ENCODE data around the gene ZPBP2. TPM values are rescaled to one million over a fixed set of nuclear protein-coding genes. Genes with fewer than 3 reads are reported as not detected.

Gene ZPBP2
- total RNA-seq, 1 donor from 2014 or later: not detected

- Mint-ChIP-seq H3K9me3 (no peaks in the 10 kb centered on the region), H3K36me3 (ENCODE audit: low read depth) (peaks cover 62% of the 10 kb centered on the region), H3K4me1 (ENCODE audit: low read depth) (peaks cover 67% of the 10 kb centered on the region), H3K27ac (peak overlapping the region; percentile 48), H3K4me3 (ENCODE audit: low read depth) (no peak overlapping the region), H3K27me3 (ENCODE audit: low read depth) (no peaks in the 10 kb centered on the region)
- intact Hi-C loops (cut with micrococcal nuclease): no loop called here
- DNase-seq (ENCODE audit: low spot score): no peak
These were observed 55.2 kb downstream of the ZPBP2 start for GRCh38 chr17:39923230-39923629.

- H3K4me1 Mint-ChIP-seq (ENCODE audit: low read depth): peaks cover 64% of the 10 kb centered on the region
These were observed 56.1 kb downstream of the ZPBP2 start for GRCh38 chr17:39923836-39924690.

GRCh38 chr17:39924691-39925055 lies 56.7 kb downstream of the ZPBP2 start:
- no peak for DNase-seq (ENCODE audit: low spot score)
- peaks cover 50% of the 10 kb centered on the region for H3K36me3 Mint-ChIP-seq (ENCODE audit: low read depth)
- H3K9me3 Mint-ChIP-seq: no peaks in the 10 kb centered on the region
- no peaks in the 10 kb centered on the region for H3K27me3 Mint-ChIP-seq (ENCODE audit: low read depth)
- intact Hi-C loops (cut with micrococcal nuclease): loop anchor here (5.0 kb wide), 4 partner anchors 57 to 172 kb away; partner anchors contain the start of genes PSMD3 and ZPBP2
- peak overlapping the region; percentile 86 for H3K4me3 Mint-ChIP-seq (ENCODE audit: low read depth)
- H3K27ac Mint-ChIP-seq: peak overlapping the region; percentile 85
- H3K4me1 Mint-ChIP-seq (ENCODE audit: low read depth): peaks cover 63% of the 10 kb centered on the region

More at GRCh38 chr17:39923836-39924690, 56.1 kb downstream of the ZPBP2 start:
- no peak for DNase-seq (ENCODE audit: low spot score)
- Mint-ChIP-seq H3K9me3 (no peaks in the 10 kb centered on the region), H3K4me3 (ENCODE audit: low read depth) (peak overlapping the region; percentile 86), H3K27ac (peak overlapping the region; percentile 85), H3K27me3 (ENCODE audit: low read depth) (no peaks in the 10 kb centered on the region), H3K36me3 (ENCODE audit: low read depth) (peaks cover 54% of the 10 kb centered on the region)
- intact Hi-C loops (cut with micrococcal nuclease): no loop called here

- Mint-ChIP-seq H3K36me3 (ENCODE audit: low read depth) (peaks cover 44% of the 10 kb centered on the region), H3K4me3 (ENCODE audit: low read depth) (peak overlapping the region; percentile 86), H3K9me3 (no peaks in the 10 kb centered on the region), H3K4me1 (ENCODE audit: low read depth) (peaks cover 57% of the 10 kb centered on the region), H3K27ac (peak overlapping the region; percentile 89), H3K27me3 (ENCODE audit: low read depth) (no peaks in the 10 kb centered on the region)
- intact Hi-C loops (cut with micrococcal nuclease): loop anchor here (5.0 kb wide), 4 partner anchors 57 to 173 kb away; partner anchors contain the start of genes PSMD3 and ZPBP2
- DNase-seq (ENCODE audit: low spot score): no peak
These were observed 57.5 kb downstream of the ZPBP2 start for GRCh38 chr17:39925282-39926134.

GRCh38 chr17:39926135-39926587 lies 58.2 kb downstream of the ZPBP2 start:
- Mint-ChIP-seq H3K27me3 (ENCODE audit: low read depth) (no peaks in the 10 kb centered on the region), H3K4me1 (ENCODE audit: low read depth) (peaks cover 51% of the 10 kb centered on the region), H3K36me3 (ENCODE audit: low read depth) (peaks cover 40% of the 10 kb centered on the region), H3K4me3 (ENCODE audit: low read depth) (peak overlapping the region; percentile 86), H3K27ac (peak overlapping the region; percentile 89), H3K9me3 (no peaks in the 10 kb centered on the region)
- DNase-seq (ENCODE audit: low spot score): no peak
- intact Hi-C loops (cut with micrococcal nuclease): loop anchor here (5.0 kb wide), 4 partner anchors 56 to 174 kb away; partner anchors contain the start of genes PSMD3 and ZPBP2

GRCh38 chr17:39926588-39927100 lies 58.6 kb downstream of the ZPBP2 start:
- intact Hi-C loops (cut with micrococcal nuclease): loop anchor here (5.0 kb wide), 4 partner anchors 56 to 174 kb away; partner anchors contain the start of genes PSMD3 and ZPBP2
- Mint-ChIP-seq H3K4me3 (ENCODE audit: low read depth) (peak overlapping the region; percentile 86), H3K27ac (peak overlapping the region; percentile 89), H3K27me3 (ENCODE audit: low read depth) (no peaks in the 10 kb centered on the region), H3K9me3 (no peaks in the 10 kb centered on the region), H3K4me1 (ENCODE audit: low read depth) (peaks cover 46% of the 10 kb centered on the region), H3K36me3 (ENCODE audit: low read depth) (peaks cover 35% of the 10 kb centered on the region)
- peak; percentile 63 for DNase-seq (ENCODE audit: low spot score)

Other genes with a start within 250 kb of the ZPBP2 start
- gene PPP1R1B, start 241.2 kb upstream of the ZPBP2 start, total RNA-seq: not detected in 2 replicates
- 51.5 and 54.4 TPM in 2 replicates for gene STARD3, start 231.1 kb upstream of the ZPBP2 start, total RNA-seq
- 0.76 and 0.87 TPM in 2 replicates for gene TCAP, start 202.9 kb upstream of the ZPBP2 start, total RNA-seq
- not detected in 2 replicates for gene PNMT, start 199.7 kb upstream of the ZPBP2 start, total RNA-seq
- gene PGAP3, start 180.1 kb upstream of the ZPBP2 start, total RNA-seq: 12.9 and 14.0 TPM in 2 replicates
- gene ERBB2, start 168.1 kb upstream of the ZPBP2 start, total RNA-seq: 4.0 and 4.1 TPM in 2 replicates
- gene MIEN1, start 137.7 kb upstream of the ZPBP2 start, total RNA-seq: 36.2 and 38.8 TPM in 2 replicates
- 0.39 and 0.74 TPM in 2 replicates for gene GRB7, start 130.3 kb upstream of the ZPBP2 start, total RNA-seq
- gene IKZF3, start 3.9 kb upstream of the ZPBP2 start, total RNA-seq: 18.3 and 20.3 TPM in 2 replicates
- gene GSDMB, start 50.4 kb downstream of the ZPBP2 start, total RNA-seq: 24.6 and 26.3 TPM in 2 replicates
- 66.1 and 74.3 TPM in 2 replicates for gene ORMDL3, start 59.4 kb downstream of the ZPBP2 start, total RNA-seq
- not detected in 2 replicates for gene LRRC3C, start 59.5 kb downstream of the ZPBP2 start, total RNA-seq
- 0.11 and 0.53 TPM in 2 replicates for gene GSDMA, start 94.8 kb downstream of the ZPBP2 start, total RNA-seq
- 193 and 196 TPM in 2 replicates for gene PSMD3, start 112.6 kb downstream of the ZPBP2 start, total RNA-seq
- not detected in 2 replicates for gene CSF3, start 147.2 kb downstream of the ZPBP2 start, total RNA-seq
- 110 and 116 TPM in 2 replicates for gene MED24, start 186.2 kb downstream of the ZPBP2 start, total RNA-seq
- gene THRA, start 194.8 kb downstream of the ZPBP2 start, total RNA-seq: 4.9 and 5.6 TPM in 2 replicates
- 6.6 and 6.8 TPM in 2 replicates for gene NR1D1, start 232.4 kb downstream of the ZPBP2 start, total RNA-seq

Data from activated T-helper 2 cell treated with anti-CD3 and anti-CD28 coated beads, Interferon-gamma antibody, Interleukin-2, Interleukin-4, amounts not matched to agents 10 μg/mL and 5 μg/mL and 100 μg/mL, durations not matched to agents 14 hours and 24 hours and 36 hours (primary cell).